GM12872 (cell line): ENCODE results near the gene SIX3.

Experiments
- CTCF ChIP-seq: IDR thresholded peaks from 3 replicates; pipeline ENCODE4 v1.5.1; 2011; ENCODE audit warnings: low read depth, mild to moderate bottlenecking, low read length, moderate library complexity; ENCODE audit not compliant: insufficient read depth

SIX3 gene

GRCh38 chr2:44926957-44927356 is 14.5 kb upstream of the SIX3 start:
- TF ChIP-seq CTCF, result no peak

DNA sequence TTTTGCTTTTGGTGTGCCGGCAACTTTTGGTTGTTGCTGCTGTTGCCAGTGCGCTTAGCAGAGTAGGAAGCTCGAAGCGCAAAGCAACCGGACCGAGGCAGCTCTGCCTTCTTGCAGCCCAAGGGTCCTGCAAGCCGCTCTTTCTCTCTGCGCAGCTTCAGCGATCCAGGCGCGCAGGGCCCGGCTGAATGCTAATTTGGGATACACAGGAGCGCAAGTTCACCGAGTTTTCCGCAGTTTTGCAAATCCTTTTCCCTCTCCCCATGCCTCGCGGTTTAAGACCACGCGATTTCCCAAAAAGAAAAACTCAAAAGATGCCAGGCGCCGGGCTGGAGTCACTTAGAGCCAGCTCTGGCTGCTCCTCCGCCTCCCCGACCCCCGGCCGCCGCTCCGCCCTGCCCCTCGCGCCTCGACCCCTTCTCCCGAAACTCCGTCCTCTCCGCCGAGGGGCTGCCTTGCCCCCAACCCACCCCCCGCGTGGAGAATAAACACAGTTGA is 13.5 kb upstream of the SIX3 start:
- TF ChIP-seq CTCF, result no peak

DNA sequence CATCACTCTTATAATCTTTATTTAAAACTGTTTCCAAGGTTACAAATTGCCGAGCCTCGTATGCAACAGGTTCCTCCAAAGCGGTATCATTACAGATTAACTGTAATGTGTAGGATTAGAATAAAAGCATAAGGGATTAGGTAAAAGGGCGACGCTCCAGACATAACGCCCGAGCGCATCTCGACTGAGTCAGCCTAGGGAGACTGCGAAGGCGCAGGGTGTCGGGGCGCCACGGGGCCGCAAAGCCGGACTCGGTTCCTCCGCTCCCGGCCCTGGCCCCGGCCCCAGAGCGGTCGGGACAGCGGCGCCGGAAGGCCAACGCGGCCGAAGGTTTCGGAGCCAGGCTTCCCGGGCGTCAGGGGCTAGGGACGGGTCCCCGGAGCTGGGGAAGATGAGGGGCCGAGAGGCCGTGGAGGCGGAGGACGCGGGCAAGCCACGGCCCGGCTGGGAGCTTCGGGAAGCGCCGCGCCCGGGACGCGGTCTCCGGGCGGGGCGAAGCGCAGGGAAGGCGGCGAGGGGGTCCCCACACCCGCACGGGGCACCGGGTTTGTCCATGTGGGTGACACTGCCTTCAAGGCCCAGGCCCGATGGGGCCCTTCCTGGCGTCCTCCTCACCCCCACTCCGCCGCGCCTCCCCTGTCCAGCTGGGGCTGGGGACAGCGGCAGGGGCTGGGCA is 12.9 kb upstream of the SIX3 start:
- no peak for TF ChIP-seq CTCF

DNA sequence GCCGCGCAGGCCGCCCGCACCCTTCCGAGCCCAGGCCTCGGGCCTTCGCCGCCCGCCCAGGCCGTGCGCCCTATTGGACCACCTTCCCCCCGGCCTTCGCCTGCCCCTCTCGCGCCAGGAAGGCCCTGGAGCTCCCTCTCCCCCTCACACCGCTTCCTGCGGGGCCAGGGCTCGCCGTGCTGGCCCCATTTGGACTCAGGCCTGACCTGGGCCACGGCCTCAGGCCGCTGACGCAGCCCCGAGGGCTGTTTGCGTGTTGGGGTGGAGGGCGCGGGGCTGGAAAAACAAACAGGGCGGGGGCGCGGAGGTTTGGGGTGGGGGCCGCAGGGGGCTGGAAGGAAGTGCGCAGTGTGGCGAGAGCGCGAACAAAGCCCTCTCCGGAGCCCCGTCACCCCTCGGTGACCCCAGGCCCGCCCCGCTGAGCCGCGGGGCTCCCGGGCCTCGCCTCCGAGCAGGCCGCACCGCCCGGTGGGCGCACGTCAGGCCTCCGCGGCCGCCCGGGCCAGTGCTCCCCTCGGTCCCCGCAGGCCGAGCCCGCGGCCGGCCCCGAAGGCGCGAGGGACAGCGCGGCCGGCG is 12.3 kb upstream of the SIX3 start:
- no peak for TF ChIP-seq CTCF

DNA sequence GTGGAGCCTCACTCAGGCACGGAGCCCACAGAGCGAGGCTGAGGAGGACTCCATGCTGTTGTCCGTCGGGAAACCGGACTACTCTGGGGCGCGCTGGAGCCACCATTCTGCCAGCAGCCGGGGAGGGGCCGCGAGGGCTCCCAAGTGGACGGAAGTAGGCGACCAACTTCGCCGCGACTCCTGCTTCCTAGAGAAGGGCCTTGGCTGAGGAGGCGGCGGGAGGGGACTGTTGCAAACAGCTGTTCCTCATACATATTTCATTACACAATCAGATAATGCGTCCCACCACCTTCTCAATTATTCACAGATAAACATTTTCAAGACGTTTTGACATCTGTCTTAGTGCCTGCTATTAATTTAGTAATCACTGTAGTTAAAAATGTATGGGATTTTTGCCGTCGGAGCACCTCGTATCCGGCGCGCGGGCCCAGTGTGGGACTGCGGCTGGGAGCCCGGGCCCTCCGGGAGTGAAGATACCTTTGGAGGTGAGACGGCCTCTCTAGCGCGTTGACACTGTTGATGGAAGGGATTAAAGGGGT is 11.7 kb upstream of the SIX3 start:
- TF ChIP-seq CTCF, result no peak

DNA sequence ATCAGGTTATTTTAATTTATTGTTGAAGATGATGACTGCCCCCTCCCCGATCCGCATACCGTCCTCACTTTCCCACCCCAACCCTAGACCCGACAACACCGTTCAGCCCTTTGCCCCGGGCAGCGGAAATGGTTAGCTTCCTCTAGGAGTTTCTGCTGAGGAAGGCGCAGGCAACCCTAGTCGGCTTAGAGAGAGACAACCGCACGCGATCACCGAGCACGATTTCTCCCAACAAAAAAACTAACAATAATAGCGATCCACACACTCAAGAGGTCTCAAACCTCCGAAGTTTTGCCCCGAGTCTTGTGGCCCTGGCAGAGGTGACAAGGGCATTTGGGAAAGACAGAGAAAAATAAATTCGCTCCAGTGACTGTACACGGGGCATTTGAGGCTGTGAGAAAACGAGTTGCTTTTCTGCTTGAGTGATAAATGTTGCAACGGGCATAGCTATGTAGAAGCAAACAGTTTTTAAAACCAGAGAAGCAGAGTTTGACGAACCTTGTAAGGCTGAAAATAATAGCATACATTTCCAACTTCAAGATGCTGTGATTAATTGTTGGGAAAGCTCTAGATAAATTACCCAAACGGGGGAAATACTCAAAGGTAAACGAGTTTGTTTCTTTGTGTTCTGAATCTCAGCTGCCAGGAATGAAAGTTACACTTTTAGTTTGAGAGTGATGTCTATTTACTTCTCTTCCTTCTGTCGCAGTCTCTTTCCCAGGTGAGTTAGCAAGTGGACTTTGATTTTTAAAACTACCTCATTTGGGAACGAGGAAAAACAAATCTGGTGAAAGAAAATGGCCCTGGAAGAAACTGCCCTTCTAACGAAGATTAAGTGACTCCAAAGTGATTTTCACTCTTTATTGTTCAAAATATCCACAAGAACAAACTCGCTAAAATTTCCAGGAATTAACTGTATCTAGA is 11.0 kb upstream of the SIX3 start:
- TF ChIP-seq CTCF, result no peak

- no peak for TF ChIP-seq CTCF
These were observed 10.2 kb upstream of the SIX3 start for GRCh38 chr2:44931198-44931780.
